LNCAP (cell line): ENCODE data around the gene GAS6.

Experiments
- TF ChIP-seq, protein P1 (sequence below): fragments of 450-650 bp; IDR thresholded peaks from 2 replicates; pipeline ENCODE4 v1.5.1; 2017; ENCODE audit warnings: mild to moderate bottlenecking

The GAS6 gene

DNA sequence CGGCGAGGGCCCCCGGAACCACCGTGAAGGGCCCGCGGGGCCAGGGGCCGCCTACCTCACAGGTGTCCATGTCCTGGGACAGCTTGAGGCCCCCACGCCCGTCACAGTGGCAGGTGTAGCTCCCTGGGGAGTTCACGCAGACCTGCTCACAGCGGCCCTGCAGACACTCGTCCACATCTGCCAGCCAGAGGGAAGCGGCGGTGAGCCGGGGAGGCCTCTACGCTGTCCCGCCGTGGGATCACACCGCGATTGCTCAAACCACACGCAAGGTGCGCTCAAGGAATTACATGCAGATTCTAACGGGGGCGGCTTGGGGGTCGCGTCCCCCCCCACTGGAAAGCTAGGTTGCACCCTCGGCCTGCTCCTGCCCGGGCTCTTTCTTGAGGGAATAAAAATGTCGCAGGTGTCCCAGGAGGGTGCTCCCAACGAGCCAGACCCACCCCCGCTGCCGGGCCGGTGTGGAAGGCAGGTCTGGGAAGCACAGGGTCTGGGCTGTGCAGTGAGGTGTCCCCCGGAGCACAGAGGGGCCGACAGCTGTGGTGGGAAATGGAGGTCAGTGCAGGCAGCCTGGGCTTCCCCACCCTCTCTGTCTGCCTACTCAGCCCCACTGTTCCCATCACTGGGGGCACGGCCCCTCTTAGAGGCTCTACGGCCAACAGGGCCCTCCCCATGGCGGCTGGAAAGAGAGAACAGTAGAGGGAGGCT, 29.2 kb downstream of the GAS6 start:
- TF ChIP-seq, protein P1, sequence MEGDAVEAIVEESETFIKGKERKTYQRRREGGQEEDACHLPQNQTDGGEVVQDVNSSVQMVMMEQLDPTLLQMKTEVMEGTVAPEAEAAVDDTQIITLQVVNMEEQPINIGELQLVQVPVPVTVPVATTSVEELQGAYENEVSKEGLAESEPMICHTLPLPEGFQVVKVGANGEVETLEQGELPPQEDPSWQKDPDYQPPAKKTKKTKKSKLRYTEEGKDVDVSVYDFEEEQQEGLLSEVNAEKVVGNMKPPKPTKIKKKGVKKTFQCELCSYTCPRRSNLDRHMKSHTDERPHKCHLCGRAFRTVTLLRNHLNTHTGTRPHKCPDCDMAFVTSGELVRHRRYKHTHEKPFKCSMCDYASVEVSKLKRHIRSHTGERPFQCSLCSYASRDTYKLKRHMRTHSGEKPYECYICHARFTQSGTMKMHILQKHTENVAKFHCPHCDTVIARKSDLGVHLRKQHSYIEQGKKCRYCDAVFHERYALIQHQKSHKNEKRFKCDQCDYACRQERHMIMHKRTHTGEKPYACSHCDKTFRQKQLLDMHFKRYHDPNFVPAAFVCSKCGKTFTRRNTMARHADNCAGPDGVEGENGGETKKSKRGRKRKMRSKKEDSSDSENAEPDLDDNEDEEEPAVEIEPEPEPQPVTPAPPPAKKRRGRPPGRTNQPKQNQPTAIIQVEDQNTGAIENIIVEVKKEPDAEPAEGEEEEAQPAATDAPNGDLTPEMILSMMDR: no peak

DNA sequence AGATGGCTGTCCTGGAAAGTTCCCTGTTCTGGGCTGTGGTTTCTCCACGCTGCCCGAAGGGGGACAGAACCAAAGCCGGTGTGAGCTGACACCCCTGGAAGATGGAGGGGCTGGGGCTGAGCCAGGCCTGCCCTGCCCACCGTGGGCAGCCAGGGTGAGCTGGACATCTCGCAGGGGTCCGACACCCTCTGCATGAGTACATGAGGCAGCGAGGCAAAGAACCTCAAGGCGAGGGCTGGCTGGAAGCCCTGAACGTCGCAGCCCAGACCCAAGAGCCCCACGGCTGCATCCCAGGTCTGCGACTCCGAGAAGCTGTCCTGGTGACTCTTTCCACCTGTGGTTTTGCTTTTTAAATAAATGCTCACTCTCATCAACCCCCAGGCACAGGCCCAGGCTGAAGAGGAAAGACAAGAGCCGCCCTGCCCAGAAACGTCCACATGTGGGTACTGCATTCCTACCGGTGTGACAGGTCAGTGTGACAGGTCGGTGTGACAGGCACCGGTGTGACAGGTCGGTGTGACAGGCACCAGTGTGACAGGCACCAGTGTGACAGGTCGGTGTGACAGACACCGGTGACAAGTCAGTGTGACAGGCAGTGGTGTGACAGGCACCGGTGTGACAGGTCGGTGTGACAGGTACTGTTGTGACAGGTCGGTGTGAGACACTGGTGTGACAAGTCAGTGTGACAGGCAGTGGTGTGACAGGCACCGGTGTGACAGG, 30.6 kb downstream of the GAS6 start:
- TF ChIP-seq, protein P1: no peak

DNA sequence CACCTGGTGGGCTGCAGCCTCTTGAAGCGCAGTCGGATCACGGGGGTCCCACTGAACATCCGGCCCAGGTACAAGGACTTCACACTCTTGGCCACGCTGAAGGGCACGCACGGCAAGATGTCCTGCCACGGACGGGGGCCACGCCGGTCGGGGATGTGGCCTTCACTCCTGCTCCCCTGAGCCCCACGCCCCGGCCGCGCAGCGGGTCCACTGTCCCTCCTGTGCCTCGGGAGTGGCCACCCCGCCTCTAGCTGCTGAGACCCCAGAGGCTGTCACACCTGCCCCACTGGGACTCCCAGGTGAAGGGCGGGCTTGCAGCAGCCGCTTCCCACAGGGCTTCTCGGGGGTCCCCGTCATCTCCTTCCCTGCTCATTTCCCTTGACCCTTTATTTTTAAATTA, 31.2 kb downstream of the GAS6 start:
- TF ChIP-seq, protein P1: no peak

DNA sequence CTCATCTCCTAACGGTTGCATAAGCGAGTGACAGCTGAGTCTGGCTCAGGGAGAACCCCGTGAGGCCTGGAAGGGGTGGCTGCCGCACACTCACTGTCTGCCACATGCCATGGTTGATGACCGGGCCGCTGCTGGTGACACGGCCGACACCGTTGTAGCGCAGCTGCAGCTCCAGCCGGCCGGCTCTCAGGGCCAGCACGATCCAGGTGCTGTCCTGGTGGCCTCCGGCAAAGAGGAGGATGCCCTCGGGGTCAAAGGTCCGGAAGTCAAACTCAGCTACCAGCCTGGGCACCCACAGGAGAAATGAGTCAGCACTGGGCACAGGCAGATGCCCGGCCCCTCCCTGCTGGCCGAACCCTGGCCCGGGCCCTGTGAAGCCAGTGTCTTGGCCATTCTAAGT, 31.7 kb downstream of the GAS6 start:
- TF ChIP-seq, protein P1: no peak

DNA sequence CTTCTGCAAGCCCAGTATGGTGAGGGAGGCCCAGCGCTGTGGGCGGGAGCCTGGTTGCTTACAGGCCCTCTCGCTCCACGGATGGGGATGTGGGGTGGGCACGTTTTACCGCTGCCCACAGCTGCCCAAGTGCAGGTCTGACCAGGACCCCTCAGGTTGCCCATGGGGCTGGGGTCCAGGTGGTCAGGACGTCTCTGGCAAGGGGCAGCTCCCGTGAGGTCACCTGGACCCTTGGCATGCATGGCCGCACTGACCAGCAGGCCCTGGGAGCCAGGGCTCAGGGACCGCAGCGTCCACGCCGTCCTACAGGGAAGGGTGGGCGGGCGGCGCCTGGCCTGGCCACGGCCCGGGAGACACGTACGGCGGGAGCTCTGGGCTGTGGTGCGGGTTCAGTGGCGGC, 32.8 kb downstream of the GAS6 start:
- TF ChIP-seq, protein P1: no peak

DNA sequence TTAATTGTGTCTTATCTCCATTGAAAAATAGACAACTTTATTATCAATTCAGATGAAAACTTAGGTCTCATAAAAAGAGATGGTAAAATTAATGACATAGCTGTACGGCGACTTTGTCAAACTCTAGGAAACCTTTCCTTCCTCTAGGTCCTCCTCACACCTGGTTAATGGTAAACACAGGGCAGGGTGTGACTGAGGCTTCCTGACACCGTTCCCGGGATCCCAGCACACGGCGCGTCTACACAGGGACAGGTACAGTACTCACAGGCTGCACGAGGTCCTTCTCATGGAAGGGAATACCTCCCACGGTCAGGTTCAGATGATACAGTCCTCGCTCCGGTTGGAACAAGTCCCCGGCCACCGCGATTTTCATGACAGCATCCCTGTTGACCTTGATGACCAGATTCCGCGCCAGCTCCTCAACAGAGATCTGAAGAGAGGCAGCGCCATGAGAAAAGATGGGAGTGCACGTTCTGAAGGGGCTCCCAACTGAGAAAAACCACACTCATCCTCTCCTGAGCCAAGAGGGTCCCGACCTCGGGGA, 35.5 kb downstream of the GAS6 start:
- TF ChIP-seq, protein P1: no peak

DNA sequence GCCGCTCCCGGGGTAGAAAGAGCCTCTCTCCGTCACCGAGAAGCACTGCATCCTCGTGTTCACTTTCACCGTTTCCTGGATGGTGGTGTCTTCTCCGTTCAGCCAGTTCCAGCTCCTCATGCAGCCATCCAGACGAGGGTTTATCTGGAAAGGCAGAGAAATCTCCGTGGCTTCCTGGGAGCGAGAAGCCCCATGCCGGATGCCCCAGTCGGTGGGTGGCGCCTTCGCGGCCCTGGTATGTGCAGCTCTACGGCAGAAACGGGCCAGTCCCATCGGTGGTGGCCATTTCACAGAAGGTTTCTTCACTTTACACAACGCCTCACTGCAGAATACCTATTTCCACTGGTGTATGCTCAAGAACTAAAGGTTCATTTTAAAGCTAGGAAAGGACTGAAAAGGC, 36.9 kb downstream of the GAS6 start:
- TF ChIP-seq, protein P1: no peak
